ENCODE results near the gene RPP21. TPM values are rescaled to one million over a fixed set of nuclear protein-coding genes. Genes with fewer than 3 reads are reported as not detected.

The RPP21 gene
- total RNA-seq, 1 experiment from 2014 or later = 81.3 TPM

DNA sequence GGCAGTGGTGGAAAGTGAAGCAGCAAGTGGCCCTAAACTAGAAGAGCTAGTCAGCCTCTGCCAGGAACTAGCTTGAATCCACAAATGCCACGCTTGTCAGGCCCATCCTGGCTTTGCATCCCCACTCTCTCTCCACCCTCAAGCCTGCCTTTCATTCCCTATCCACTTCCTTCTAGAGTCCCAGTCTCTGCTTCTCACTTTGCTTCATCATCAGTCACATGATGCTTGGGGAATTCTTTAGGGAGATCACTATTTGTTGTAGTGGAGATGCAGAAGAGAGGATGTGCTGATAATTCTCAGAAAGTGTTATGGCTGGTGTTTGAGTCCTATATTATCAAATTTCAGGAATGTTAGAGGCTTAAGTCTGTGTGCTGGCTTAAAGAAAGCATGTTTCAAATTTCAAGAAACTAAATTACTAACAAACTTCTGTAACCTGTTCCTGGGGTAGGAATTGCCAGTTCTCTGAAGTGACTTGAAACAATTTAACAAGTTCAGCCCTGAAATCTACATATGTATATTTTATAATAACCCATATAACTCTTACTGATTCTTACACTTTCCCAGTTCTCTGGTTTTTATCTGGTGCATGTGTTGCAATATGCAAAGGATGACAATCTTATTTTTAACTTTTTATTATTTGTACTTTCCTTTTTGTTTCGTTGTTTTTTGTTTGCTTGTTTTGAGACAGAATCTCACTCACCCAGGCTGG lies 10.7 kb upstream of the RPP21 start:
- in situ Hi-C loops (cut with HindIII; ENCODE audit: low pct_unique_long_range_greater_than_20kb, low sequenced_read_pairs) (no loop called here), intact Hi-C loops (cut with micrococcal nuclease; ENCODE audit: unreplicated experiment) (no loop called here)
- Histone ChIP-seq H3K4me1 (ENCODE audit: control insufficient read depth, insufficient read depth, low read length) (no peaks in the 10 kb centered on the region), H3K4me3 (ENCODE audit: low read depth in 2 of 2, low read length in 2 of 2) (no peak overlapping the region), H3K36me3 (ENCODE audit: control insufficient read depth, insufficient read depth, low read length) (peaks cover 6% of the 10 kb centered on the region; the same call in 1 of the 2 replicates), H3K27me3 (ENCODE audit: control insufficient read depth, insufficient read depth, low read length) (no peaks in the 10 kb centered on the region), H3K9me3 (ENCODE audit: control insufficient read depth, insufficient read depth, low read depth, low read length) (no peaks in the 10 kb centered on the region), H3K27ac (ENCODE audit: low read length) (no peak overlapping the region)
- TF ChIP-seq, protein P1, sequence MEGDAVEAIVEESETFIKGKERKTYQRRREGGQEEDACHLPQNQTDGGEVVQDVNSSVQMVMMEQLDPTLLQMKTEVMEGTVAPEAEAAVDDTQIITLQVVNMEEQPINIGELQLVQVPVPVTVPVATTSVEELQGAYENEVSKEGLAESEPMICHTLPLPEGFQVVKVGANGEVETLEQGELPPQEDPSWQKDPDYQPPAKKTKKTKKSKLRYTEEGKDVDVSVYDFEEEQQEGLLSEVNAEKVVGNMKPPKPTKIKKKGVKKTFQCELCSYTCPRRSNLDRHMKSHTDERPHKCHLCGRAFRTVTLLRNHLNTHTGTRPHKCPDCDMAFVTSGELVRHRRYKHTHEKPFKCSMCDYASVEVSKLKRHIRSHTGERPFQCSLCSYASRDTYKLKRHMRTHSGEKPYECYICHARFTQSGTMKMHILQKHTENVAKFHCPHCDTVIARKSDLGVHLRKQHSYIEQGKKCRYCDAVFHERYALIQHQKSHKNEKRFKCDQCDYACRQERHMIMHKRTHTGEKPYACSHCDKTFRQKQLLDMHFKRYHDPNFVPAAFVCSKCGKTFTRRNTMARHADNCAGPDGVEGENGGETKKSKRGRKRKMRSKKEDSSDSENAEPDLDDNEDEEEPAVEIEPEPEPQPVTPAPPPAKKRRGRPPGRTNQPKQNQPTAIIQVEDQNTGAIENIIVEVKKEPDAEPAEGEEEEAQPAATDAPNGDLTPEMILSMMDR (IDR thresholded peaks at IDR 0.05) = no peak
- no peak for TF ChIP-seq SIN3A (IDR thresholded peaks at IDR 0.05; ENCODE audit: borderline replicate concordance, insufficient read depth, low read depth, low read length)
- TF ChIP-seq TCF7L2 (IDR thresholded peaks at IDR 0.05; ENCODE audit: low read depth, low read length) = no peak
- TF ChIP-seq, protein P2, sequence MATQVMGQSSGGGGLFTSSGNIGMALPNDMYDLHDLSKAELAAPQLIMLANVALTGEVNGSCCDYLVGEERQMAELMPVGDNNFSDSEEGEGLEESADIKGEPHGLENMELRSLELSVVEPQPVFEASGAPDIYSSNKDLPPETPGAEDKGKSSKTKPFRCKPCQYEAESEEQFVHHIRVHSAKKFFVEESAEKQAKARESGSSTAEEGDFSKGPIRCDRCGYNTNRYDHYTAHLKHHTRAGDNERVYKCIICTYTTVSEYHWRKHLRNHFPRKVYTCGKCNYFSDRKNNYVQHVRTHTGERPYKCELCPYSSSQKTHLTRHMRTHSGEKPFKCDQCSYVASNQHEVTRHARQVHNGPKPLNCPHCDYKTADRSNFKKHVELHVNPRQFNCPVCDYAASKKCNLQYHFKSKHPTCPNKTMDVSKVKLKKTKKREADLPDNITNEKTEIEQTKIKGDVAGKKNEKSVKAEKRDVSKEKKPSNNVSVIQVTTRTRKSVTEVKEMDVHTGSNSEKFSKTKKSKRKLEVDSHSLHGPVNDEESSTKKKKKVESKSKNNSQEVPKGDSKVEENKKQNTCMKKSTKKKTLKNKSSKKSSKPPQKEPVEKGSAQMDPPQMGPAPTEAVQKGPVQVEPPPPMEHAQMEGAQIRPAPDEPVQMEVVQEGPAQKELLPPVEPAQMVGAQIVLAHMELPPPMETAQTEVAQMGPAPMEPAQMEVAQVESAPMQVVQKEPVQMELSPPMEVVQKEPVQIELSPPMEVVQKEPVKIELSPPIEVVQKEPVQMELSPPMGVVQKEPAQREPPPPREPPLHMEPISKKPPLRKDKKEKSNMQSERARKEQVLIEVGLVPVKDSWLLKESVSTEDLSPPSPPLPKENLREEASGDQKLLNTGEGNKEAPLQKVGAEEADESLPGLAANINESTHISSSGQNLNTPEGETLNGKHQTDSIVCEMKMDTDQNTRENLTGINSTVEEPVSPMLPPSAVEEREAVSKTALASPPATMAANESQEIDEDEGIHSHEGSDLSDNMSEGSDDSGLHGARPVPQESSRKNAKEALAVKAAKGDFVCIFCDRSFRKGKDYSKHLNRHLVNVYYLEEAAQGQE (IDR thresholded peaks at IDR 0.05; ENCODE audit: insufficient read depth in 1 of 2, low read depth in 2 of 2, low read length in 1 of 2) = no peak
- no peak for TF ChIP-seq POLR2AphosphoS5 (IDR thresholded peaks at IDR 0.05; ENCODE audit: low read depth, low read length)
- ChIA-PET CTCF (no interaction called here), POLR2A (no interaction called here)
- BruUV-seq (replicated peaks) = no TSS peak
- DNase-seq (ENCODE audit: low read depth, low spot score) (no peak), ATAC-seq (no peak)

DNA sequence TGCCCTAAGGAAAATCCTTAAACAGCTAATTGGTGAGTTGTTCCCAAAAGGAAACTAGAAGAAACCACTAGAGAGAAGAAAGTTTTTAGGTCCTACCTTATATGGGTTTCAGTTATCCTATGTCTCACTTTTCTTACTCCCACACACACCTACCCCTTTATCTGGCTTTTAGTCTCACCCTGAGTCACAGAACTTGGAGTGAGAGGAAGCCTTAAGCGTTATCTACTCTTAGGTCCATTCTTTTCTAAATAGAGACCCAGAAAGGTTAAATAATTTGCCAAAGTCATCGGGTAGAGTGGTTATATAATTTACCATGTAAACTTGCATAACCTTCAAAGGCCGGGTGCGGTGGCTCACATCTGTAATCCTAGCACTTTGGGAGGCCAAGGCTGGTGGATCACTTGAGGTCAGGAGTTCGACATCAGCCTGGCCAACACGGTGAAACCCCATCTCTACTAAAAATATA lies 4.3 kb upstream of the RPP21 start:
- Histone ChIP-seq H3K4me3 (ENCODE audit: low read depth in 2 of 2, low read length in 2 of 2) (no peak overlapping the region), H3K4me1 (ENCODE audit: control insufficient read depth, insufficient read depth, low read length) (peaks cover under 1% of the 10 kb centered on the region; the same call in 1 of the 2 replicates), H3K27ac (ENCODE audit: low read length) (no peak overlapping the region), H3K27me3 (ENCODE audit: control insufficient read depth, insufficient read depth, low read length) (no peaks in the 10 kb centered on the region), H3K36me3 (ENCODE audit: control insufficient read depth, insufficient read depth, low read length) (peaks cover 2% of the 10 kb centered on the region; the same call in 1 of the 2 replicates), H3K9me3 (ENCODE audit: control insufficient read depth, insufficient read depth, low read depth, low read length) (no peaks in the 10 kb centered on the region)
- in situ Hi-C loops (cut with HindIII; ENCODE audit: low pct_unique_long_range_greater_than_20kb, low sequenced_read_pairs) (no loop called here), intact Hi-C loops (cut with micrococcal nuclease; ENCODE audit: unreplicated experiment) (no loop called here)
- POLR2A ChIA-PET = no interaction called here
- CTCF ChIA-PET = no interaction called here
- no TSS peak for BruUV-seq (replicated peaks)
- no peak for DNase-seq (ENCODE audit: low read depth, low spot score)
- TF ChIP-seq, protein P2 (IDR thresholded peaks at IDR 0.05; ENCODE audit: insufficient read depth in 1 of 2, low read depth in 2 of 2, low read length in 1 of 2) = no peak
- no peak for TF ChIP-seq TCF7L2 (IDR thresholded peaks at IDR 0.05; ENCODE audit: low read depth, low read length)
- TF ChIP-seq, protein P1 (IDR thresholded peaks at IDR 0.05) = no peak
- no peak for TF ChIP-seq POLR2AphosphoS5 (IDR thresholded peaks at IDR 0.05; ENCODE audit: low read depth, low read length)
- TF ChIP-seq SIN3A (IDR thresholded peaks at IDR 0.05; ENCODE audit: borderline replicate concordance, insufficient read depth, low read depth, low read length) = no peak
- no peak for ATAC-seq
